ENCODE measurements around the gene C17orf75.
"Not testable (repeated sequence)": the region's sequence is repeated elsewhere in the genome, so short reads cannot be mapped to it uniquely, and the experiment has no call there.

C17orf75 gene

DNA sequence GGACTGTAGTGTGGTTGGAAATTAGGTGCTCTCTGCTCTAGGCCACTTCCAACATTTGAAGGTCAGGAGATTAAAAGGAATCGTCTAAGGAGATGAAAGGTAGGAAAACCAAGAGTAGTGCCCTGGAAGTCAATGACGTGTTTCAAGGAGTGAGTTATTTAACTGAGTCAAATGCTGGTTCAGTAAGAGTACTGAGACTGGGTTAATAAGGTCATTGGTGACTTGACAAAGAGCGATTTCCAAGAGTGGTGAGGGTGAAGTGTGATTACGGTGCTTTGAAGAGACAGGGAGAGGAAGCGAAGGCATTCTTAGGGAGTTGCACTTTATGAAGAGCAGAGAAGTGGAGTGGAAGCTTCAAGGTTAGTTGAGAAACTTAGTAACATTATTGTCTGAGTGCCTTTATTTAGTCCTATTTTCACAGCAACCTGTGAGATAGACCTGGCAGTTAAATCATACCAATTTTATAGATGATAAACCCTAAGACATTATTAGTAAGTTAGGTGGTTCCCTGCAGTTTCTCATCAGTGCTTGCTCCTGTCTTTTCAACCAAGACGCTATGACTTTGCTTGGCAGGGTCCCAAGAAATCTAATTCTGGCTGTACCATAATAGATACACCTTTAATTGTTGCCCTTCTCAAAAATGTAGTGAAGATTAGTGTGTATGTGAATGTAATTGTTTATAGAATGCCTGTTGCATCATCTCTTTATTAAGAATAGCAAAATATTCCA is 13.8 kb upstream of the C17orf75 start:
- Histone ChIP-seq H4K20me1 (ENCODE audit: low read depth, low read length) (peaks cover 71% of the 10 kb centered on the region), H3K36me3 (ENCODE audit: low read length) (peaks cover 71% of the 10 kb centered on the region), H3K27ac (ENCODE audit: low read depth, low read length) (no peak overlapping the region), H3F3A (ENCODE audit: insufficient read depth) (peaks cover 10% of the 10 kb centered on the region; the same call in 1 of the 2 replicates), H3K79me2 (ENCODE audit: insufficient read depth, low read length) (peaks cover 94% of the 10 kb centered on the region), H3K9me2 (replicated peaks; ENCODE audit: insufficient read depth, low read length) (no peaks in the 10 kb centered on the region), H2AFZ (ENCODE audit: low read depth, low read length, severe bottlenecking) (no peak overlapping the region), H3K4me3 (ENCODE audit: insufficient read depth, low read length, poor library complexity, severe bottlenecking) (no peak overlapping the region), H3K4me2 (ENCODE audit: low read depth, low read length, poor library complexity, severe bottlenecking) (no peak overlapping the region), H3K9ac (ENCODE audit: low read length) (no peak overlapping the region), H3K9me3 (ENCODE audit: insufficient read depth, low read length) (no peaks in the 10 kb centered on the region), H3K27me3 (ENCODE audit: low read length) (no peaks in the 10 kb centered on the region)
- no peak for TF ChIP-seq EZH2phosphoT487 (conservative IDR thresholded peaks at IDR 0.05; ENCODE audit: low read length)
- TF ChIP-seq, protein P1, sequence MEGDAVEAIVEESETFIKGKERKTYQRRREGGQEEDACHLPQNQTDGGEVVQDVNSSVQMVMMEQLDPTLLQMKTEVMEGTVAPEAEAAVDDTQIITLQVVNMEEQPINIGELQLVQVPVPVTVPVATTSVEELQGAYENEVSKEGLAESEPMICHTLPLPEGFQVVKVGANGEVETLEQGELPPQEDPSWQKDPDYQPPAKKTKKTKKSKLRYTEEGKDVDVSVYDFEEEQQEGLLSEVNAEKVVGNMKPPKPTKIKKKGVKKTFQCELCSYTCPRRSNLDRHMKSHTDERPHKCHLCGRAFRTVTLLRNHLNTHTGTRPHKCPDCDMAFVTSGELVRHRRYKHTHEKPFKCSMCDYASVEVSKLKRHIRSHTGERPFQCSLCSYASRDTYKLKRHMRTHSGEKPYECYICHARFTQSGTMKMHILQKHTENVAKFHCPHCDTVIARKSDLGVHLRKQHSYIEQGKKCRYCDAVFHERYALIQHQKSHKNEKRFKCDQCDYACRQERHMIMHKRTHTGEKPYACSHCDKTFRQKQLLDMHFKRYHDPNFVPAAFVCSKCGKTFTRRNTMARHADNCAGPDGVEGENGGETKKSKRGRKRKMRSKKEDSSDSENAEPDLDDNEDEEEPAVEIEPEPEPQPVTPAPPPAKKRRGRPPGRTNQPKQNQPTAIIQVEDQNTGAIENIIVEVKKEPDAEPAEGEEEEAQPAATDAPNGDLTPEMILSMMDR (IDR thresholded peaks at IDR 0.05; ENCODE audit: insufficient read depth, low read length, poor library complexity, severe bottlenecking): no peak

DNA sequence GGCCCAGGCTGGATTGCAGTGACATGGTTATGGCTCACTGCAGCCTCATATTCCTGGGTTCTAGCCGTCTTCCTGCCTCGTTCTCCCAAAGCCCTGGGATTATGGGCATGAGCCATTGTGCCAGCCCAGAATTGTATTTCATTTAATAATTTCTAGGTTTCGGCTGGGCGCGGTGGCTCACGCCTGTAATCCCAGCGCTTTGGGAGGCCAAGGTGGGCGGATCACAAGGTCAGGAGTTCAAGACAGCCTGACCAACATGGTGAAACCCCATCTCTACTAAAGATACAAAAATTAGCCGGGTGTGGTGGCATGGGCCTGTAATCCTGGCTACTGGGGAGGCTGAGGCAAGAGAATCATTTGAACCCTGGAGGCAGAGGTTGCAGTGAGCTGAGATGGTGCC is 10.8 kb upstream of the C17orf75 start:
- Histone ChIP-seq H4K20me1 (ENCODE audit: low read depth, low read length) (peaks cover 50% of the 10 kb centered on the region), H3F3A (ENCODE audit: insufficient read depth) (peaks cover 20% of the 10 kb centered on the region), H3K36me3 (ENCODE audit: low read length) (peaks cover 46% of the 10 kb centered on the region), H3K4me2 (ENCODE audit: low read depth, low read length, poor library complexity, severe bottlenecking) (peak overlapping the region; percentile 96), H3K79me2 (ENCODE audit: insufficient read depth, low read length) (peaks cover 75% of the 10 kb centered on the region)
- not testable (repeated sequence) for H3K9ac ChIP-seq (ENCODE audit: low read length); H3K4me3 ChIP-seq (ENCODE audit: insufficient read depth, low read length, poor library complexity, severe bottlenecking); H3K27me3 ChIP-seq (ENCODE audit: low read length); H3K9me3 ChIP-seq (ENCODE audit: insufficient read depth, low read length); H3K9me2 ChIP-seq (replicated peaks; ENCODE audit: insufficient read depth, low read length); H2AFZ ChIP-seq (ENCODE audit: low read depth, low read length, severe bottlenecking); H3K27ac ChIP-seq (ENCODE audit: low read depth, low read length)

DNA sequence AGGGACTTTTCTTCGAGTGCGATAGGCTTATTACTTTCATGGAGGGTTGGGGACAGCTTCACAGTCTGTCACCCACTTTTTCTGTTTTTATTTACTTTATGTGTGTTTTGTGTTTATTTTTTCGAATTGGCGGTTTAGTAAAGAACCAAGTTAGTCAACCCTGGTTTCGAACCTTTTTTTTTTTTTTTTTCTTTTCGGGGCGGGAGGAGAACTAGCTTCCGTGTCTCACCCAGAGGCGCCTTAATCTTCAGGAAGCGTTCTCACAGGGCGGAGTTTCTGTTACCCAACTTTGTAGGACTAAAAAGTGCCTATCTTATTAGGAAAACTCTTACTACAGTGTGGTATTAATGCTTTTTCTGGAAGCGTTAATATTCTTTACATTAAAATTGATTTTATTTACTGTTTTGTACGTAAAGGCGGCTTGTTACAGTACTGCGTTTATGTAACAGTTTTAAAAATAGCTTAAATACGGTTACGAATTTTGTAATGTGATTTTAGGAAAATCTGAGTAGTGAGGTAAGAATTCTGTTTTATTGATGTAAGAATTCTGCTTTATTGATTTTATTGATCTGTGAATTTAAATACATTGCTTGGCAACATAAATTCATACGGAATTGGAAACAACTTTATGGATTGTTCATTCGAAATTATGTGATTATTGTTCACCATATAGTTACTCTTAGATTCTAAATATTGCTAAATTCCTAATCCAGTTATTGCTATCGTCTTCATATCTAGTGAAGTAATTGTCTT is 8.9 kb upstream of the C17orf75 start:
- peaks cover 38% of the 10 kb centered on the region for H4K20me1 ChIP-seq (ENCODE audit: low read depth, low read length)
- H3K79me2 ChIP-seq (ENCODE audit: insufficient read depth, low read length): peaks cover 58% of the 10 kb centered on the region
- peak overlapping the region; percentile 34 for H2AFZ ChIP-seq (ENCODE audit: low read depth, low read length, severe bottlenecking)
- peaks cover 13% of the 10 kb centered on the region for H3F3A ChIP-seq (ENCODE audit: insufficient read depth)
- H3K9me3 ChIP-seq (ENCODE audit: insufficient read depth, low read length): no peaks in the 10 kb centered on the region
- no peaks in the 10 kb centered on the region for H3K27me3 ChIP-seq (ENCODE audit: low read length)
- H3K27ac ChIP-seq (ENCODE audit: low read depth, low read length): peak overlapping the region; percentile 84
- H3K9ac ChIP-seq (ENCODE audit: low read length): peak overlapping the region; percentile 97
- no peak for TF ChIP-seq EZH2phosphoT487 (conservative IDR thresholded peaks at IDR 0.05; ENCODE audit: low read length)
- TF ChIP-seq, protein P1 (IDR thresholded peaks at IDR 0.05; ENCODE audit: insufficient read depth, low read length, poor library complexity, severe bottlenecking): no peak
- H3K9me2 ChIP-seq (replicated peaks; ENCODE audit: insufficient read depth, low read length): no peaks in the 10 kb centered on the region
- H3K4me3 ChIP-seq (ENCODE audit: insufficient read depth, low read length, poor library complexity, severe bottlenecking): peak overlapping the region; percentile 88
- peak overlapping the region; percentile 96 for H3K4me2 ChIP-seq (ENCODE audit: low read depth, low read length, poor library complexity, severe bottlenecking)
- peaks cover 35% of the 10 kb centered on the region for H3K36me3 ChIP-seq (ENCODE audit: low read length)

Measured in SU-DHL-6 (cell line).